Suprapubic skin (tissue), 4 donors: ENCODE results near the gene UBXN4.

Experiments
- CTCF ChIP-seq, 2 donors: fragments of 200-600 bp in 1 of 2; fragments of 450-650 bp in 1 of 2; sonication (generic) in 1 of 2; IDR thresholded peaks; one replicate each; pipeline ENCODE4 v1.5.1; 2016 to 2019; ENCODE audit warnings: antibody characterized with exemption in 2 of 2, mild to moderate bottlenecking in 1 of 2, moderate library complexity in 1 of 2
- EP300 ChIP-seq: sonication (generic); formaldehyde crosslinking; IDR thresholded peaks from one replicate; pipeline ENCODE4 v1.6.1; 2017; ENCODE audit warnings: antibody characterized with exemption
- POLR2A ChIP-seq, 2 donors: fragments of 450-650 bp; IDR thresholded peaks; one replicate each; pipeline ENCODE4 v1.6.1; 2017; ENCODE audit warnings: antibody characterized with exemption in 2 of 2, mild to moderate bottlenecking in 2 of 2, moderate library complexity in 2 of 2
- POLR2AphosphoS5 ChIP-seq, 3 donors: sonication (generic); formaldehyde crosslinking; IDR thresholded peaks; one replicate each; pipeline ENCODE4 v1.6.1; 2017; ENCODE audit warnings: antibody characterized with exemption in 3 of 3

DNA sequence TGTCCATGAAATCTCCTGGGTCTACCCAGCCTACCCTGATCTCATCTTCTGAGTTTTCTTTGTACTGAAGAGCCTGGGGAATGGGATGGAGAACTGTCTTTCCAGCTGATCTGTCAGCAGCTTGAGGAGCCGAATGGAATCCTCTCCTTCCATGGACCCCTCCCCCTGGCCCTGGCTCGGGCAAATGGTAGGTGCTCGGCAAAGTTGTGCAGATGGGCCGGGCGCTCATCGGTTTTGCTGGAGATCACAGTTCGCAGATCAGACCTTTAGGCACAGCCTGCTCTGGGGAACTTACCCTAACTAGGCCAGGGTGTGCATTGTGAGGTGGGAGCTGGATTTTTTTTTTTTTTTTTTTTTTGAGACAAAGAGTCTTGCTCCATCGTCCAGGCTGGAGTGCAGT lies 55.0 kb downstream of the UBXN4 start:
- TF ChIP-seq CTCF (IDR thresholded peaks at IDR 0.05) (no peak), POLR2AphosphoS5 (IDR thresholded peaks at IDR 0.05) (no peak), POLR2A (IDR thresholded peaks at IDR 0.05) (no peak), EP300 (no peak)
